ENCODE data around the gene CADPS.

CADPS gene

DNA sequence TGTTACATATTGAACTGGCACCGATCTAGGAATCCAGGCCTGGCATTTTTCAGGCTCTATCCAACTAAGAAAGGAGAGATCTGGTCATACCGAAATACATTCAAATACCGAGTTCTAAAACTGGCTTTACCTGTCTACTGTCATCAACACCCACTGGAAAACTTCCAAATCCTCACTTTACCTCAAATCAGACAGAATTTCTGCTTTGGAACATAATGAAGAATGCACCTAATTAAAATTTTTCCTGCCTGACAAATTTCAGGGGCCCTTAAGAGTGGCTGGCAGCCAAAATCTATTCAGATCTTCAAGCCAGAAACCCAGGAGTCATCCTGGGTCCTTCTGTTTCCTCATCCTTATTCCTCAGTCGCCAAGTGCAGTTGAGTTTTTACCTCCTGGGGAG lies 303.3 kb downstream of the CADPS start:
- TF ChIP-seq, protein P1, sequence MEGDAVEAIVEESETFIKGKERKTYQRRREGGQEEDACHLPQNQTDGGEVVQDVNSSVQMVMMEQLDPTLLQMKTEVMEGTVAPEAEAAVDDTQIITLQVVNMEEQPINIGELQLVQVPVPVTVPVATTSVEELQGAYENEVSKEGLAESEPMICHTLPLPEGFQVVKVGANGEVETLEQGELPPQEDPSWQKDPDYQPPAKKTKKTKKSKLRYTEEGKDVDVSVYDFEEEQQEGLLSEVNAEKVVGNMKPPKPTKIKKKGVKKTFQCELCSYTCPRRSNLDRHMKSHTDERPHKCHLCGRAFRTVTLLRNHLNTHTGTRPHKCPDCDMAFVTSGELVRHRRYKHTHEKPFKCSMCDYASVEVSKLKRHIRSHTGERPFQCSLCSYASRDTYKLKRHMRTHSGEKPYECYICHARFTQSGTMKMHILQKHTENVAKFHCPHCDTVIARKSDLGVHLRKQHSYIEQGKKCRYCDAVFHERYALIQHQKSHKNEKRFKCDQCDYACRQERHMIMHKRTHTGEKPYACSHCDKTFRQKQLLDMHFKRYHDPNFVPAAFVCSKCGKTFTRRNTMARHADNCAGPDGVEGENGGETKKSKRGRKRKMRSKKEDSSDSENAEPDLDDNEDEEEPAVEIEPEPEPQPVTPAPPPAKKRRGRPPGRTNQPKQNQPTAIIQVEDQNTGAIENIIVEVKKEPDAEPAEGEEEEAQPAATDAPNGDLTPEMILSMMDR (IDR thresholded peaks at IDR 0.05; ENCODE audit: low read depth, low read length, missing control alignments) = no peak
- in situ Hi-C loops (cut with HindIII; ENCODE audit: low sequenced_read_pairs) = no loop called here

DNA sequence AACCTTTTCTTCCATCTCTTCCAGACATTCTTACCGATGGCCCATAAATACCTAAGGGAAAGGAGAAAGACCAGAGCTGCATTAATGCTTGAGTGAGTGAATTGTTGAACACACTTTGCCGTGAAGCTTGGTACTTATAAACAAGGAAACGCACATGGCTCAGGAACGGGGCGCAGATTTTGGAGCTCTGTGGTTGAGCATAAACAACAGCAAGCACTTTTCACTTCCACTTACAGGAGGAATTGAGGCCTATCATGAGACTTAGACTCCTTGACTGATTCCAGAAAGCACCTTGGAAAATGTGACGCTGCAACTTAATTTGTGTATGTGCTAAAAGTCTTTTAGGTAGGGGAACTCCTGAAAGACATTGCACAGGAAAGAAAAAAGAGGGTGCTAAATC lies 304.3 kb downstream of the CADPS start:
- no peak for DNase-seq (ENCODE audit: low read depth)
- no peak overlapping the region for H3K4me3 ChIP-seq (ENCODE audit: low read depth, low read length)
- in situ Hi-C loops (cut with HindIII; ENCODE audit: low sequenced_read_pairs) = no loop called here
- TF ChIP-seq, protein P1 (IDR thresholded peaks at IDR 0.05; ENCODE audit: low read depth, low read length, missing control alignments) = no peak

More for the DNA sequence above, 303.3 kb downstream of the CADPS start:
- no peak overlapping the region for H3K4me3 ChIP-seq (ENCODE audit: low read depth, low read length)
- no peak for DNase-seq (ENCODE audit: low read depth)

DNA sequence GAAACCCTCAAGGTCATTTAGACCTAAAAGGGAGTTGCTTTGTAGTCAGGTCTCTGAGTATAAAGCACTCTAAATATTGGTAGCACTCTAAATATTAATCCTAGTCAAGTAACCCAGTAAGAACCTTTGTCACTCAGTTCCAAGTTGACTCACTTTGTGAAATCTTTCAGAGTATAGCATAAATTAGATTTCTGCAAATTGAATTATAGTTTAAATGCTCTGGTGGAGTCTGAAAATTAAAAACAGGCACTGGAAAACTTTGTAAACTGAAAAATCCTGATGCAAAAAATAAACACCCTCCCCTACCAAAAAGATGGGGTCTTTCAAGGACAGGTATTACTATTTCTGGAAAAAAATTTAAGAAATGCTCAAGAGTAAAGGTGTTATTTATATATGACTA lies 305.6 kb downstream of the CADPS start:
- TF ChIP-seq, protein P1 (IDR thresholded peaks at IDR 0.05; ENCODE audit: low read depth, low read length, missing control alignments) = no peak
- in situ Hi-C loops (cut with HindIII; ENCODE audit: low sequenced_read_pairs) = no loop called here
- no peak overlapping the region for H3K4me3 ChIP-seq (ENCODE audit: low read depth, low read length)
- no peak for DNase-seq (ENCODE audit: low read depth)

DNA sequence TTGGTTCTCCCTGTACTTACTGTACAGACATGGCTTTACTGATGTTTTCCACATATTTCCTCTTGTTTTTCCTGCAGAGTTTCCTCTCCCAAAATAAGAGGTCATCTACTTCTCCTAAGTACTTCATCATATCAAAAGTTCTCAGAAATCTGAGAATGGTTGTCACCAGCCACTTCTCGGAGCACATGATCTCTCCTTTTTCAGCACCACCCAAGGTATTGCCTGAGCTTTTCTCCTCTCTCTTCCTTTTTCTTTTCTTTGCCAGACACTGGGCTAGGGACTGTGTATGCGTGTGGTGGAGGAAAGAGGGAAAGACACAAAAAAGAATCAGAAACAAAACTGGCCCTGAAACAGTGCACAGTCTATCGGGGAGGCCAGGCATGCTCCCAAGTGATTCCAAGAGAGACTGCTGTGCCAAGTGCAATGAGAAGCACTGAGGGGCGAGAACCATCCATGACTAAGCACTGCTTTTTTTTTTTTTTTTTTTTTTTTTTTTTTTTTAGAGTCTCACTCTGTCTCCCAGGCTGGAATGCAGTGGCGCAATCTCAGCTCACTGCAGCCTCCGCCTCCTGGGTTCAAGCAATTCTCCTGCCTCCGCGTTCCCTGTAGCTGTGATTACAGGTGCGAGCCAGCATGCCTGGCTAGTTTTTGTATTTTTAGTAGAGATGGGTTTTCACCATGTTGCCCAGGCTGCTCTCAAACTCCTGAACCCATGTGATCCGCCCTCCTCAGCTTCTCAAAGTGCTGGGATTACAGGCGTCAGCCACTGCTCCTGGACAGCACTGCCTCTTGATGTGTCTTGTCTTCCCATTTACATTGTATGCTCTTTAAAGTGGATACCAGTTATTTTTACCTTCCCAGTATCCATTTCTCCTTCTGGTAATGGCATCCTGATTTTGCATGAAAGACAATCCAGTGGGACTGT lies 307.9 kb downstream of the CADPS start:
- peak; percentile 68 for DNase-seq (ENCODE audit: low read depth)
- TF ChIP-seq, protein P1 (IDR thresholded peaks at IDR 0.05; ENCODE audit: low read depth, low read length, missing control alignments) = no peak
- in situ Hi-C loops (cut with HindIII; ENCODE audit: low sequenced_read_pairs) = no loop called here
- H3K4me3 ChIP-seq (ENCODE audit: low read depth, low read length) = no peak overlapping the region

DNA sequence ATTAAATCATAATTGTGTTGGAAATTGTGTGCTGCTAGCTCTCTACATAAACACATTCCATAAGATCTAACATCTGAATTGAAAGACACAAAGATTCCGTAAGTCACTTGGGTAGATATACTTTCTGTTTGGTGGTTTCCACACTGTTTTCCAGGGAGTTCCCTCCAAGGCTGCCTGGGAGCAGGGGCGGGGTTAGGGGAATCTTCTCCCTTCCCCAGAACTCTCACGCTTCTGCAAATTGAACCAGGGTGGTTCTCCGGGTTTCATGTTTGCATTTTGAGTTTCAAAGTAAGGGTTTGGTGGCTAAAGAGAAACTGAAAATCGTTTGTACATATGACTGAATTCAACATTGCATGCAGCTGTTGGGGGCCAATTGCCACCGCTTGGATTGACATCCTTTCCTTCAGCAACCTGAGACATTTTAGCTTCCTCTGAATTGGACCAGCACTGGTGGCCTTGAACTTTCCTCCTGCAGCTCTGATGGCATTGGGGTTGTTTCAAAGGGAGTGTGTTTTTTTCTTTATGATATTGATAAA lies 309.1 kb downstream of the CADPS start:
- TF ChIP-seq, protein P1 (IDR thresholded peaks at IDR 0.05; ENCODE audit: low read depth, low read length, missing control alignments) = no peak
- in situ Hi-C loops (cut with HindIII; ENCODE audit: low sequenced_read_pairs) = no loop called here

DNA sequence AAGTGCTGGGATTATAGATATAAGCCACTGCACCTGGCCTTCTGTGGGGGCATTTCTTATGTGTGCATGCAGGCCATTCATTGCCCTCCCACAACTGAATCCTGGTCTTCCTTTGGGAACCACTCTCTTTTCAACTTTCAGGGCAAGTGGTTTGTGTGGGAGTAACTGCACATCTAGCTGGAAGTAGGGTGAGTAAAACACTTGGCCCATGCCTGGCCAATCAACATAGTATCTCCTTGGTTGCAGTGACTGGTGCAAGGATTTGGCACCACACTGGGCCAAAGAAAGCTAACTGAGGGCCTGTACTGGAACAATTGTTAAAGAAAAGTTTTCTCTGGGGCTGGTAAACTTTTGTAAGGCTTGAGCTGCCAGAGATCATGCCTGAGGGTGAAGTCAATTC lies 312.6 kb downstream of the CADPS start:
- no peak overlapping the region for H3K4me3 ChIP-seq (ENCODE audit: low read depth, low read length)
- TF ChIP-seq, protein P1 (IDR thresholded peaks at IDR 0.05; ENCODE audit: low read depth, low read length, missing control alignments) = no peak
- in situ Hi-C loops (cut with HindIII; ENCODE audit: low sequenced_read_pairs) = no loop called here
- no peak for DNase-seq (ENCODE audit: low read depth)

More for the DNA sequence above, 309.1 kb downstream of the CADPS start:
- H3K4me3 ChIP-seq (ENCODE audit: low read depth, low read length) = no peak overlapping the region
- no peak for DNase-seq (ENCODE audit: low read depth)
